ENCODE measurements around the gene PAX8.

The PAX8 gene

GRCh38 chr2:113175736-113176695 is 102.7 kb downstream of the PAX8 start:
- ChIA-PET POLR2A (ENCODE audit: low non-redundant PET) (no interaction called here), CTCF (no interaction called here)
- TF ChIP-seq CTCF (conservative IDR thresholded peaks at IDR 0.05; ENCODE audit: low read depth), result no peak
- no peak overlapping the region for H3K27ac ChIP-seq
- no peak for DNase-seq (ENCODE audit: low spot score)

- POLR2A ChIA-PET (ENCODE audit: low non-redundant PET), result no interaction called here
- no peak for TF ChIP-seq CTCF (conservative IDR thresholded peaks at IDR 0.05; ENCODE audit: low read depth)
- no peak for DNase-seq (ENCODE audit: low spot score)
Observed at GRCh38 chr2:113175042-113175628, 103.6 kb downstream of the PAX8 start.

GRCh38 chr2:113174376-113174750 is 104.4 kb downstream of the PAX8 start:
- POLR2A ChIA-PET (ENCODE audit: low non-redundant PET), result no interaction called here

More at GRCh38 chr2:113175042-113175628, 103.6 kb downstream of the PAX8 start:
- H3K27ac ChIP-seq, result no peak overlapping the region
- CTCF ChIA-PET, result interaction anchor here (0.7 kb wide), 1 partner anchor 215 kb away, joined by 4 read pairs; no protein-coding TSS in a partner anchor

GRCh38 chr2:113173542-113174375 is 105.0 kb downstream of the PAX8 start, which contains the start of gene PSD4:
TSS of gene PSD4 (plus strand) at chr2:113173971. CDS start at chr2:113182457, 8,486 bp downstream.
- no peak for TF ChIP-seq CTCF (conservative IDR thresholded peaks at IDR 0.05; ENCODE audit: low read depth)
- ChIA-PET POLR2A (ENCODE audit: low non-redundant PET) (no interaction called here), CTCF (no interaction called here)
- H3K27ac ChIP-seq, result no peak within 1 kb of the TSS
- no peak for DNase-seq (ENCODE audit: low spot score)

More at GRCh38 chr2:113174376-113174750, 104.4 kb downstream of the PAX8 start:
- no peak overlapping the region for H3K27ac ChIP-seq
- TF ChIP-seq CTCF (conservative IDR thresholded peaks at IDR 0.05; ENCODE audit: low read depth), result no peak
- no peak for DNase-seq (ENCODE audit: low spot score)
- CTCF ChIA-PET, result interaction anchor here (0.7 kb wide), 1 partner anchor 216 kb away, joined by 4 read pairs; no protein-coding TSS in a partner anchor

GRCh38 chr2:113172721-113173541 is 105.8 kb downstream of the PAX8 start:
- no peak for TF ChIP-seq CTCF (conservative IDR thresholded peaks at IDR 0.05; ENCODE audit: low read depth)
- ChIA-PET CTCF (no interaction called here), POLR2A (ENCODE audit: low non-redundant PET) (no interaction called here)
- no peak for DNase-seq (ENCODE audit: low spot score)
- no peak overlapping the region for H3K27ac ChIP-seq
